Adipose tissue (tissue), 3 donors: ENCODE results near the gene CHN2. TPM values are rescaled to one million over a fixed set of nuclear protein-coding genes. Genes with fewer than 3 reads are reported as not detected.

Experiments used
- H3K27ac ChIP-seq: one replicate; pipeline ENCODE4 v1.5.1; 2013; ENCODE audit warnings: low read depth, low read length
- WGBS, 3 donors: extraction: QIAGEN DNeasy Blood & Tissue Kit; methylation state at CpG; one replicate each; pipeline ENCODE4 v1.1.7; 2013; 5-methylcytosine and 5-hydroxymethylcytosine counted together
- polyA plus RNA-seq, 3 donors: library from polyadenylated mRNA; stranded (reverse); fragments of 200-250 nt; gene quantifications; one replicate each; pipeline ENCODE4 v1.2.3, GENCODE V29; 2013
- donor health status: healthy with polysubstance abuse.
- donor health status: Bipolar disorder and iron deficiency.
- donor health status: healthy.

CHN2 gene
- polyA plus RNA-seq, 3 donors, result 1.7 to 8.9 (median 7.8) TPM

- 94 to 96% (median 96%) methylated on average over 12 of the region's 12 CpGs for WGBS, 3 donors
- no peak overlapping the region for H3K27ac ChIP-seq
These were observed 223.5 kb downstream of the CHN2 start for GRCh38 chr7:29418056-29418455.

- H3K27ac ChIP-seq, result no peak overlapping the region
- WGBS, 3 donors, result 87 to 95% (median 88%) methylated on average over 6 of the region's 6 CpGs
These were observed 224.1 kb downstream of the CHN2 start for GRCh38 chr7:29418651-29419050.

- H3K27ac ChIP-seq, result no peak overlapping the region
These were observed 225.4 kb downstream of the CHN2 start for GRCh38 chr7:29420011-29420410.

GRCh38 chr7:29421010-29421956 lies 226.7 kb downstream of the CHN2 start:
- WGBS, 3 donors, result 83 to 90% (median 86%) methylated on average over 12 of the region's 12 CpGs
- H3K27ac ChIP-seq, result no peak overlapping the region

GRCh38 chr7:29422829-29423228 lies 228.3 kb downstream of the CHN2 start:
- 85 to 92% (median 90%) methylated on average over 5 of the region's 5 CpGs for WGBS, 3 donors
- H3K27ac ChIP-seq, result no peak overlapping the region

GRCh38 chr7:29424295-29424983 lies 229.9 kb downstream of the CHN2 start:
- 76 to 89% (median 88%) methylated on average over 7 of the region's 7 CpGs for WGBS, 3 donors
- H3K27ac ChIP-seq, result no peak overlapping the region

GRCh38 chr7:29424984-29425309 lies 230.4 kb downstream of the CHN2 start:
- WGBS, 3 donors, result 92 to 94% (median 92%) methylated on average over 3 of the region's 3 CpGs
- no peak overlapping the region for H3K27ac ChIP-seq

- no peak overlapping the region for H3K27ac ChIP-seq
- 95 to 97% (median 97%) methylated on average over 5 of the region's 5 CpGs for WGBS, 3 donors
These were observed 232.0 kb downstream of the CHN2 start for GRCh38 chr7:29426587-29426986.

GRCh38 chr7:29429401-29429800 lies 234.8 kb downstream of the CHN2 start:
- WGBS, 3 donors, result 69 to 97% (median 93%) methylated on average over 1 of the region's 1 CpG
- H3K27ac ChIP-seq, result no peak overlapping the region

GRCh38 chr7:29430279-29430949 lies 235.8 kb downstream of the CHN2 start:
- 91 to 97% (median 92%) methylated on average over 8 of the region's 8 CpGs for WGBS, 3 donors

GRCh38 chr7:29431686-29432085 lies 237.1 kb downstream of the CHN2 start:
- H3K27ac ChIP-seq, result no peak overlapping the region
- whole genome bisulfite sequencing, 3 donors, result 92 to 100% (median 99%) methylated on average over 3 of the region's 3 CpGs

More at GRCh38 chr7:29430279-29430949, 235.8 kb downstream of the CHN2 start:
- H3K27ac ChIP-seq, result no peak overlapping the region

- 83 to 97% (median 95%) methylated on average over 7 of the region's 7 CpGs for WGBS, 3 donors
These were observed 238.1 kb downstream of the CHN2 start for GRCh38 chr7:29432721-29433120.

GRCh38 chr7:29434380-29434768 lies 239.8 kb downstream of the CHN2 start:
- WGBS, 3 donors, result 55 to 95% (median 90%) methylated on average over 2 of the region's 2 CpGs
- H3K27ac ChIP-seq, result no peak overlapping the region

More at GRCh38 chr7:29432721-29433120, 238.1 kb downstream of the CHN2 start:
- H3K27ac ChIP-seq, result no peak overlapping the region

- H3K27ac ChIP-seq, result no peak overlapping the region
These were observed 240.6 kb downstream of the CHN2 start for GRCh38 chr7:29435167-29435566.

- no peak overlapping the region for H3K27ac ChIP-seq
- 91 to 97% (median 94%) methylated on average over 3 of the region's 3 CpGs for WGBS, 3 donors
These were observed 241.3 kb downstream of the CHN2 start for GRCh38 chr7:29435902-29436301.

GRCh38 chr7:29442146-29442545 lies 247.6 kb downstream of the CHN2 start:
- no peak overlapping the region for H3K27ac ChIP-seq
- 37 to 67% (median 63%) methylated on average over 3 of the region's 3 CpGs for WGBS, 3 donors

GRCh38 chr7:29443552-29443951 lies 249.0 kb downstream of the CHN2 start:
- WGBS, 3 donors, result 59 to 63% (median 61%) methylated on average over 1 of the region's 1 CpG
- H3K27ac ChIP-seq, result no peak overlapping the region

GRCh38 chr7:29444267-29444666 lies 249.7 kb downstream of the CHN2 start:
- no peak overlapping the region for H3K27ac ChIP-seq
- WGBS, 3 donors, result 98 to 99% (median 98%) methylated on average over 3 of the region's 3 CpGs

GRCh38 chr7:29445736-29446135 lies 251.2 kb downstream of the CHN2 start:
- 64 to 86% (median 76%) methylated on average over 6 of the region's 6 CpGs for WGBS, 3 donors

More at GRCh38 chr7:29445736-29446135, 251.2 kb downstream of the CHN2 start:
- no peak overlapping the region for H3K27ac ChIP-seq
